Measurements from ENCODE around the gene PDCD11.

- no peak for TF ChIP-seq CTCF (conservative IDR thresholded peaks at IDR 0.05 in 1 of 2, IDR thresholded peaks at IDR 0.05 in 1 of 2; ENCODE audit: low read depth in 1 of 2, low read length in 2 of 2)
- TF ChIP-seq EZH2 (IDR thresholded peaks at IDR 0.05; ENCODE audit: low read length, missing control alignments), result no peak
These were observed 28.5 kb upstream of the PDCD11 start, which contains the start of gene TAF5 for GRCh38 chr10:103367782-103368518.
